ENCODE measurements around the gene HAND2.

DNA sequence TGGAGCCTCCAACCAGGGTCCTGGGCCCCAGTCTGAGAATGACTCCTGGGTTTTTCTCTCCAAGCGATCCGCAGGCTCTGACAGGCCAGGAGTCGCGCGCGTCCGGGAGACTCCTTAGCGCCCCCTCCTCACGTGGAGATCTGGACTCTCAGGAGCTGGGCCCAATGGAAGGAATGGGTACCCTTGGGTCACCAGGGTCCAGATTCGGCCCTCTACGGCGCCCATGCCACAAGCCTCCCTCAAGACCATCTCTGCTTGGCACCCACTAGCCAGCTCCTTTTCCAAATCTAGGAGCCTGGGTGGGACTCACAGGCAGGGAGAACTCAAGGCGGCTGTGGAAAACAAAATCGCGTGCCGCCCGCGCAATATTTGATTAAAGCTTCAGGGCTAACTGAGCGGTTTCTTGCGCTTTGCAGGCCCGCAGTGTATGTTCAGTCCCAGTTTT, 7.1 kb downstream of the HAND2 start:
- TF ChIP-seq ZFP90 (CRISPR knock-in tag; IDR thresholded peaks at IDR 0.05; ENCODE audit: borderline replicate concordance) (no peak), FOXA1 (IDR thresholded peaks at IDR 0.05) (no peak), FOXA1 (CRISPR knock-in tag; IDR thresholded peaks at IDR 0.05) (no peak), DMAP1 (CRISPR knock-in tag; IDR thresholded peaks at IDR 0.05) (no peak), ZBTB21 (CRISPR knock-in tag; IDR thresholded peaks at IDR 0.05) (no peak), TAF1 (CRISPR knock-in tag; IDR thresholded peaks at IDR 0.05) (no peak), PCBP2 (optimal IDR thresholded peaks at IDR 0.05; ENCODE audit: low read depth, low read length, poor library complexity, severe bottlenecking) (no peak), GTF2F1 (IDR thresholded peaks at IDR 0.05; ENCODE audit: low read length) (no peak), DR1 (CRISPR knock-in tag; IDR thresholded peaks at IDR 0.05) (no peak), SP1 (IDR thresholded peaks at IDR 0.05) (no peak), SP1 (CRISPR knock-in tag; IDR thresholded peaks at IDR 0.05) (no peak), HOXD1 (CRISPR knock-in tag; IDR thresholded peaks at IDR 0.05) (no peak)
- TF ChIP-seq, protein P1, sequence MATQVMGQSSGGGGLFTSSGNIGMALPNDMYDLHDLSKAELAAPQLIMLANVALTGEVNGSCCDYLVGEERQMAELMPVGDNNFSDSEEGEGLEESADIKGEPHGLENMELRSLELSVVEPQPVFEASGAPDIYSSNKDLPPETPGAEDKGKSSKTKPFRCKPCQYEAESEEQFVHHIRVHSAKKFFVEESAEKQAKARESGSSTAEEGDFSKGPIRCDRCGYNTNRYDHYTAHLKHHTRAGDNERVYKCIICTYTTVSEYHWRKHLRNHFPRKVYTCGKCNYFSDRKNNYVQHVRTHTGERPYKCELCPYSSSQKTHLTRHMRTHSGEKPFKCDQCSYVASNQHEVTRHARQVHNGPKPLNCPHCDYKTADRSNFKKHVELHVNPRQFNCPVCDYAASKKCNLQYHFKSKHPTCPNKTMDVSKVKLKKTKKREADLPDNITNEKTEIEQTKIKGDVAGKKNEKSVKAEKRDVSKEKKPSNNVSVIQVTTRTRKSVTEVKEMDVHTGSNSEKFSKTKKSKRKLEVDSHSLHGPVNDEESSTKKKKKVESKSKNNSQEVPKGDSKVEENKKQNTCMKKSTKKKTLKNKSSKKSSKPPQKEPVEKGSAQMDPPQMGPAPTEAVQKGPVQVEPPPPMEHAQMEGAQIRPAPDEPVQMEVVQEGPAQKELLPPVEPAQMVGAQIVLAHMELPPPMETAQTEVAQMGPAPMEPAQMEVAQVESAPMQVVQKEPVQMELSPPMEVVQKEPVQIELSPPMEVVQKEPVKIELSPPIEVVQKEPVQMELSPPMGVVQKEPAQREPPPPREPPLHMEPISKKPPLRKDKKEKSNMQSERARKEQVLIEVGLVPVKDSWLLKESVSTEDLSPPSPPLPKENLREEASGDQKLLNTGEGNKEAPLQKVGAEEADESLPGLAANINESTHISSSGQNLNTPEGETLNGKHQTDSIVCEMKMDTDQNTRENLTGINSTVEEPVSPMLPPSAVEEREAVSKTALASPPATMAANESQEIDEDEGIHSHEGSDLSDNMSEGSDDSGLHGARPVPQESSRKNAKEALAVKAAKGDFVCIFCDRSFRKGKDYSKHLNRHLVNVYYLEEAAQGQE (IDR thresholded peaks at IDR 0.05; ENCODE audit: borderline replicate concordance in 1 of 2, low read depth in 1 of 2, low read length in 2 of 2): no peak
- TF ChIP-seq, protein P2, sequence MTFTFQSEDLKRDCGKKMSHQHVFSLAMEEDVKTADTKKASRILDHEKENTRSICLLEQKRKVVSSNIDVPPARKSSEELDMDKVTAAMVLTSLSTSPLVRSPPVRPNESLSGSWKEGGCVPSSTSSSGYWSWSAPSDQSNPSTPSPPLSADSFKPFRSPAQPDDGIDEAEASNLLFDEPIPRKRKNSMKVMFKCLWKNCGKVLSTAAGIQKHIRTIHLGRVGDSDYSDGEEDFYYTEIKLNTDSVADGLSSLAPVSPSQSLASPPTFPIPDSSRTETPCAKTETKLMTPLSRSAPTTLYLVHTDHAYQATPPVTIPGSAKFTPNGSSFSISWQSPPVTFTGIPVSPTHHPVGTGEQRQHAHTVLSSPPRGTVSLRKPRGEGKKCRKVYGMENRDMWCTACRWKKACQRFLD (CRISPR knock-in tag; IDR thresholded peaks at IDR 0.05; ENCODE audit: borderline replicate concordance): no peak
